K562 (cell line): ENCODE data around the gene ACTN4.

Experiments used
- ETV5 ChIP-seq: sonication (generic); formaldehyde crosslinking; IDR thresholded peaks from 2 replicates; pipeline ENCODE4 v1.4.0; 2020; ENCODE audit warnings: low read depth, mild to moderate bottlenecking, missing genetic modification reagents
- HDAC2 ChIP-seq: fragments of 450-650 bp; IDR thresholded peaks from 2 replicates; pipeline ENCODE4 v1.6.1; 2016; ENCODE audit warnings: mild to moderate bottlenecking
- MAFF ChIP-seq: IDR thresholded peaks from 2 replicates; pipeline ENCODE4 v1.6.1; 2012; ENCODE audit warnings: low read length, improper control_type of control experiment
- TEAD2 ChIP-seq: fragments of 450-650 bp; IDR thresholded peaks from 2 replicates; pipeline ENCODE4 v1.6.1; 2016; ENCODE audit warnings: missing genetic modification characterization, control low read depth, missing compliant biosample characterization
- ZKSCAN1 ChIP-seq: fragments of 150-350 bp; IDR thresholded peaks from 2 replicates; pipeline ENCODE4 v1.6.1; 2016; ENCODE audit warnings: low read depth, low read length
- ZNF274 ChIP-seq: IDR thresholded peaks from 2 replicates; pipeline ENCODE4 v1.6.1; 2011; ENCODE audit warnings: low read depth, mild to moderate bottlenecking, low read length, moderate library complexity, borderline replicate concordance
- TF ChIP-seq, protein P1 (sequence below): sonication (generic); formaldehyde crosslinking; IDR thresholded peaks from 2 replicates; pipeline ENCODE4 v1.8.0; 2022; ENCODE audit warnings: mild to moderate bottlenecking, missing genetic modification reagents

DNA sequence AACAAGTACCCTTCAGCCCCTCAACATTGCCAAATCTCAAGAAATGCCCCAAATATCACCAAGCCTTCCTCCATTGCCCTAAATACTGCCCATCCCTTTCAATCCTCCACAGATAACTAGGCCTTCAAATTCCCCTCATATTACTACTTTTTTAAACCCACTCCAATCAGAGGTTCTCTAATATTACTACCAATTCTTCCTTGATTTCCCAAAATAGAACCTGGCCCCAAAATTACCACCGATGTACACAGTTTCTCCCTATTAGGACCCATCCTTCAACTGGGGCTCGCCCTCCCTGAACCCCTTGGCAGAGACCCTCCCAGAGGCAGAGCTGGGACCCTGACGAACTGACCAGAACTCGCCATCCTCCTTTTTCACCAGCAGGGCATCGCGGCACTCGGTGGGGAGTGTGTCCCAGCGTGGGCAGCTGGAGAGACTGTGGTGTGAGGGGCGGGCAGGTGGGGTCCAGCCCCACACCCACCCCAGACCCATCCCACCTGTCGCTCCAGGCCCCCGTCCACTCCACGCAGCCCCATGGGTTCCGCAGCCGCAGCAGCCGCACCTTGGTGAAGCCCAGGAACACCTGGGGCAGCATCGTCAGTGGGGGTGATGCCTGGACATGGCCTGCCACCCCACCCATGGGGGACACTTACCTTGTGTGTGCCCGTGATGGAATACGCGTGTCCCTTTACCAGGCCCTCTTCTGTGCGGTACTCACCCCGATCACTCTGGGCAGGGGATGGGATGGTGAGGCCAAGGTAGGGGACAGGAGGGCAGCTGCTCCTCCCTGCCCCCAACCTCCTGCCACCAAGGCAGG, 90.7 kb downstream of the ACTN4 start:
- TF ChIP-seq ZKSCAN1: no peak
- no peak for TF ChIP-seq ETV5 (CRISPR knock-in tag)
- no peak for TF ChIP-seq HDAC2
- TF ChIP-seq MAFF: no peak
- TF ChIP-seq ZNF274: no peak
- no peak for TF ChIP-seq TEAD2 (tag)
- TF ChIP-seq, protein P1, sequence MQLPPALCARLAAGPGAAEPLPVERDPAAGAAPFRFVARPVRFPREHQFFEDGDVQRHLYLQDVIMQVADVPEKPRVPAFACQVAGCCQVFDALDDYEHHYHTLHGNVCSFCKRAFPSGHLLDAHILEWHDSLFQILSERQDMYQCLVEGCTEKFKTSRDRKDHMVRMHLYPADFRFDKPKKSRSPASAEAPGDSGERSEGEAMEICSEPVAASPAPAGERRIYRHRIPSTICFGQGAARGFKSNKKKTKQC (CRISPR knock-in tag): no peak
